Adipose tissue (tissue), 3 donors: ENCODE data around the gene FOXN3. TPM values are rescaled to one million over a fixed set of nuclear protein-coding genes. Genes with fewer than 3 reads are reported as not detected.

Experiments
- H3K27ac ChIP-seq: one replicate; pipeline ENCODE4 v1.5.1; 2013; ENCODE audit warnings: low read depth, low read length
- WGBS, 3 donors: extraction: QIAGEN DNeasy Blood & Tissue Kit; methylation state at CpG; one replicate each; pipeline ENCODE4 v1.1.7; 2013; 5-methylcytosine and 5-hydroxymethylcytosine counted together
- polyA plus RNA-seq, 3 donors: library from polyadenylated mRNA; stranded (reverse); fragments of 200-250 nt; gene quantifications; one replicate each; pipeline ENCODE4 v1.2.3, GENCODE V29; 2013
- donor health status: healthy with polysubstance abuse.
- donor health status: Bipolar disorder and iron deficiency.
- donor health status: healthy.

FOXN3 gene
- polyA plus RNA-seq, 3 donors, result 9.6 to 50.8 (median 50.2) TPM

GRCh38 chr14:89417465-89418225, 612 bp upstream of the FOXN3 start:
- WGBS, 3 donors, result 1 to 2% (median 2%) methylated on average over 42 to 51 of the region's 51 CpGs
- peak overlapping the region; percentile 83 for H3K27ac ChIP-seq

- peak overlapping the region; percentile 36 for H3K27ac ChIP-seq
- 0 to 1% (median 0%) methylated on average over 78 to 98 of the region's 98 CpGs for WGBS, 3 donors
Measured at GRCh38 chr14:89416002-89416995, 734 bp downstream of the FOXN3 start.

- WGBS, 3 donors, result 20 to 44% (median 32%) methylated on average over 5 of the region's 5 CpGs
- H3K27ac ChIP-seq, result no peak overlapping the region
Measured at GRCh38 chr14:89415159-89415558, 1.9 kb downstream of the FOXN3 start.

- 95 to 98% (median 96%) methylated on average over 11 of the region's 11 CpGs for WGBS, 3 donors
- no peak overlapping the region for H3K27ac ChIP-seq
Measured at GRCh38 chr14:89411976-89412375, 5.1 kb downstream of the FOXN3 start.

- WGBS, 3 donors, result 52 to 65% (median 58%) methylated on average over 10 of the region's 10 CpGs
- no peak overlapping the region for H3K27ac ChIP-seq
Measured at GRCh38 chr14:89409961-89410360, 7.1 kb downstream of the FOXN3 start.

- WGBS, 3 donors, result 40 to 74% (median 71%) methylated on average over 14 of the region's 14 CpGs
- H3K27ac ChIP-seq, result no peak overlapping the region
Measured at GRCh38 chr14:89408907-89409700, 7.9 kb downstream of the FOXN3 start.

GRCh38 chr14:89407856-89408255, 9.2 kb downstream of the FOXN3 start:
- 58 to 80% (median 76%) methylated on average over 4 of the region's 4 CpGs for WGBS, 3 donors

GRCh38 chr14:89406941-89407340, 10.1 kb downstream of the FOXN3 start:
- 13 to 47% (median 14%) methylated on average over 4 of the region's 4 CpGs for WGBS, 3 donors
- H3K27ac ChIP-seq, result no peak overlapping the region

More at GRCh38 chr14:89407856-89408255, 9.2 kb downstream of the FOXN3 start:
- H3K27ac ChIP-seq, result no peak overlapping the region

- H3K27ac ChIP-seq, result no peak overlapping the region
Measured at GRCh38 chr14:89406361-89406760, 10.7 kb downstream of the FOXN3 start.

GRCh38 chr14:89405712-89406111, 11.3 kb downstream of the FOXN3 start:
- 85 to 98% (median 86%) methylated on average over 5 of the region's 5 CpGs for WGBS, 3 donors
- no peak overlapping the region for H3K27ac ChIP-seq

GRCh38 chr14:89402363-89402762, 14.7 kb downstream of the FOXN3 start:
- 82 to 85% (median 84%) methylated on average over 3 of the region's 3 CpGs for WGBS, 3 donors
- no peak overlapping the region for H3K27ac ChIP-seq

- no peak overlapping the region for H3K27ac ChIP-seq
- WGBS, 3 donors, result 56 to 64% (median 63%) methylated on average over 4 of the region's 4 CpGs
Measured at GRCh38 chr14:89401761-89402160, 15.3 kb downstream of the FOXN3 start.

GRCh38 chr14:89401241-89401640, 15.8 kb downstream of the FOXN3 start:
- 89 to 96% (median 95%) methylated on average over 5 of the region's 5 CpGs for WGBS, 3 donors

GRCh38 chr14:89400529-89400928, 16.5 kb downstream of the FOXN3 start:
- 94 to 100% (median 96%) methylated on average over 2 of the region's 2 CpGs for WGBS, 3 donors
- no peak overlapping the region for H3K27ac ChIP-seq

More at GRCh38 chr14:89401241-89401640, 15.8 kb downstream of the FOXN3 start:
- H3K27ac ChIP-seq, result no peak overlapping the region

- WGBS, 3 donors, result 33 to 36% (median 36%) methylated on average over 10 of the region's 10 CpGs
- H3K27ac ChIP-seq, result no peak overlapping the region
Measured at GRCh38 chr14:89399594-89400068, 17.4 kb downstream of the FOXN3 start.

GRCh38 chr14:89399157-89399556, 17.9 kb downstream of the FOXN3 start:
- H3K27ac ChIP-seq, result no peak overlapping the region
- 67 to 80% (median 74%) methylated on average over 7 of the region's 7 CpGs for WGBS, 3 donors

GRCh38 chr14:89397569-89398230, 19.3 kb downstream of the FOXN3 start:
- WGBS, 3 donors, result 56 to 87% (median 56%) methylated on average over 3 of the region's 3 CpGs
- H3K27ac ChIP-seq, result no peak overlapping the region

- WGBS, 3 donors, result 42 to 77% (median 52%) methylated on average over 4 of the region's 4 CpGs
Measured at GRCh38 chr14:89394972-89395371, 22.1 kb downstream of the FOXN3 start.

More at GRCh38 chr14:89394972-89395371, 22.1 kb downstream of the FOXN3 start:
- no peak overlapping the region for H3K27ac ChIP-seq
